ENCODE results near the gene DHRS2. TPM values are rescaled to one million over a fixed set of nuclear protein-coding genes. Genes with fewer than 3 reads are reported as not detected.

Gene DHRS2
- total and polyA plus RNA-seq, 2 of the 13 experiments (the other 11 are each of a cell fraction or from before 2014, with no cell fraction given), result 1,621 to 3,021 TPM

- no peak for TF ChIP-seq AGO1 (IDR thresholded peaks at IDR 0.05; ENCODE audit: low read depth, low read length, poor library complexity, severe bottlenecking)
- no peak for TF ChIP-seq NFKBIZ (CRISPR knock-in tag; IDR thresholded peaks at IDR 0.05)
- peak; percentile 87; the same call in 1 of the 2 replicates for TF ChIP-seq ZNF383 (CRISPR knock-in tag; IDR thresholded peaks at IDR 0.05; ENCODE audit: borderline replicate concordance)
- peak; percentile 14 for TF ChIP-seq ZNF883 (CRISPR knock-in tag; IDR thresholded peaks at IDR 0.05; ENCODE audit: not compliant biosample characterization)
- no peak for TF ChIP-seq MATR3 (CRISPR knock-in tag; IDR thresholded peaks at IDR 0.05)
- TF ChIP-seq, protein P1, sequence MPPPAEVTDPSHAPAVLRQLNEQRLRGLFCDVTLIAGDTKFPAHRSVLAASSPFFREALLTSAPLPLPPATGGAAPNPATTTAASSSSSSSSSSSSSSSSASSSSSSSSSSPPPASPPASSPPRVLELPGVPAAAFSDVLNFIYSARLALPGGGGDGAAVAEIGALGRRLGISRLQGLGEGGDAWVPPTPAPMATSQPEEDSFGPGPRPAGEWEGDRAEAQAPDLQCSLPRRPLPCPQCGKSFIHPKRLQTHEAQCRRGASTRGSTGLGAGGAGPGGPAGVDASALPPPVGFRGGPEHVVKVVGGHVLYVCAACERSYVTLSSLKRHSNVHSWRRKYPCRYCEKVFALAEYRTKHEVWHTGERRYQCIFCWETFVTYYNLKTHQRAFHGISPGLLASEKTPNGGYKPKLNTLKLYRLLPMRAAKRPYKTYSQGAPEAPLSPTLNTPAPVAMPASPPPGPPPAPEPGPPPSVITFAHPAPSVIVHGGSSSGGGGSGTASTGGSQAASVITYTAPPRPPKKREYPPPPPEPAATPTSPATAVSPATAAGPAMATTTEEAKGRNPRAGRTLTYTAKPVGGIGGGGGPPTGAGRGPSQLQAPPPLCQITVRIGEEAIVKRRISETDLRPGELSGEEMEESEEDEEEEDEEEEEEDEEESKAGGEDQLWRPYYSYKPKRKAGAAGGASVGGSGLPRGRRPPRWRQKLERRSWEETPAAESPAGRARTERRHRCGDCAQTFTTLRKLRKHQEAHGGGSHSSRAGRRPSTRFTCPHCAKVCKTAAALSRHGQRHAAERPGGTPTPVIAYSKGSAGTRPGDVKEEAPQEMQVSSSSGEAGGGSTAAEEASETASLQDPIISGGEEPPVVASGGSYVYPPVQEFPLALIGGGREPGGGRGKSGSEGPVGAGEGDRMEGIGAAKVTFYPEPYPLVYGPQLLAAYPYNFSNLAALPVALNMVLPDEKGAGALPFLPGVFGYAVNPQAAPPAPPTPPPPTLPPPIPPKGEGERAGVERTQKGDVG (CRISPR knock-in tag; IDR thresholded peaks at IDR 0.05; ENCODE audit: borderline replicate concordance), result no peak
- TF ChIP-seq SMAD3 (CRISPR knock-in tag; IDR thresholded peaks at IDR 0.05), result no peak
- no peak for TF ChIP-seq ZNF704 (CRISPR knock-in tag; IDR thresholded peaks at IDR 0.05; ENCODE audit: borderline replicate concordance)
- TF ChIP-seq ARID5B (CRISPR knock-in tag; IDR thresholded peaks at IDR 0.05), result no peak
- TF ChIP-seq ZNF788 (CRISPR knock-in tag; IDR thresholded peaks at IDR 0.05; ENCODE audit: borderline replicate concordance), result 0 out of 2 replicates have a peak, but pooled peaks have one; percentile 18
- no peak for TF ChIP-seq ZNF567 (CRISPR knock-in tag; IDR thresholded peaks at IDR 0.05; ENCODE audit: borderline replicate concordance)
- no peak for TF ChIP-seq AKNA (CRISPR knock-in tag; IDR thresholded peaks at IDR 0.05; ENCODE audit: borderline replicate concordance)
- TF ChIP-seq CCDC6 (CRISPR knock-in tag; IDR thresholded peaks at IDR 0.05), result no peak; the same call in 1 of the 2 replicates
- TF ChIP-seq, protein P2, sequence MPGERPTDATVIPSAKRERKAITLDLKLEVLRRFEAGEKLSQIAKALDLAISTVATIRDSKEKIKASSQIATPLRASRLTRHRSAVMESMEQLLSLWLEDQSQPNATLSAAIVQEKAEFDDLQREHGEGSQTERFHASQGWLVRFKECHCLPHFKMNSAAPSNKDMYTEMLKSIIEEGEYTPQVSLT (CRISPR knock-in tag; IDR thresholded peaks at IDR 0.05; ENCODE audit: borderline replicate concordance, low read depth), result no peak
- no peak for TF ChIP-seq IKZF1 (IDR thresholded peaks at IDR 0.05)
- TF ChIP-seq MIER3 (CRISPR knock-in tag; IDR thresholded peaks at IDR 0.05; ENCODE audit: borderline replicate concordance), result 0 out of 2 replicates have a peak, but pooled peaks have one; percentile 8
Measured at GRCh38 chr14:23600322-23600707, 35.8 kb upstream of the DHRS2 start (continued).

Data from HepG2 (cell line).